Liver (tissue), 9 donors: ENCODE measurements around the gene CTNNA1. TPM values are rescaled to one million over a fixed set of nuclear protein-coding genes. Genes with fewer than 3 reads are reported as not detected.

Source experiments
- DNase-seq: peaks from one replicate; pipeline ENCODE4 v3.0.0-alpha.2; 2017; ENCODE audit warnings: low spot score
- H3K27ac ChIP-seq, 2 donors: one replicate each; pipeline ENCODE4 v1.7.0; 2013; ENCODE audit warnings: inconsistent platforms in 2 of 2, low read length in 2 of 2, control low read depth in 1 of 2, low read depth in 1 of 2, mild to moderate bottlenecking in 1 of 2
- H3K27me3 ChIP-seq, 4 donors: one replicate each; pipeline versions ENCODE4 v1.6.1 to v1.7.0; 2013; ENCODE audit warnings: low read length in 3 of 4, inconsistent platforms in 1 of 4, mild to moderate bottlenecking in 1 of 4, moderate library complexity in 1 of 4; ENCODE audit not compliant: control insufficient read depth in 4 of 4, insufficient read depth in 4 of 4
- H3K36me3 ChIP-seq, 4 donors: one replicate each; pipeline versions ENCODE4 v1.6.1 to v1.7.0; 2013; ENCODE audit warnings: low read length in 3 of 4, mild to moderate bottlenecking in 3 of 4, low read depth in 1 of 4, moderate library complexity in 1 of 4; ENCODE audit not compliant: control insufficient read depth in 4 of 4, insufficient read depth in 3 of 4
- H3K4me1 ChIP-seq, 4 donors: one replicate each; pipeline versions ENCODE4 v1.6.1 to v1.7.0; 2013; ENCODE audit warnings: low read length in 3 of 4, mild to moderate bottlenecking in 3 of 4, moderate library complexity in 1 of 4; ENCODE audit not compliant: control insufficient read depth in 4 of 4, insufficient read depth in 4 of 4
- H3K4me3 ChIP-seq, 3 donors: one replicate each; pipeline versions ENCODE4 v1.6.1 to v1.7.0; 2013; ENCODE audit warnings: low read length in 3 of 3, control low read depth in 1 of 3, low read depth in 1 of 3, mild to moderate bottlenecking in 1 of 3
- H3K9ac ChIP-seq, 2 donors: one replicate each; pipeline ENCODE4 v1.7.0; 2013; ENCODE audit warnings: low read length in 2 of 2, mild to moderate bottlenecking in 2 of 2, moderate library complexity in 2 of 2, control low read depth in 1 of 2, low read depth in 1 of 2
- H3K9me3 ChIP-seq, 4 donors: one replicate each; pipeline versions ENCODE4 v1.6.1 to v1.7.0; 2013; ENCODE audit warnings: low read length in 3 of 4; ENCODE audit not compliant: control insufficient read depth in 4 of 4
- EGR1 ChIP-seq, 2 donors: IDR thresholded peaks; 2 replicates each; pipeline ENCODE4 v1.6.1; 2016 to 2018; ENCODE audit warnings: antibody characterized with exemption in 2 of 2, low read depth in 2 of 2
- FOXA1 ChIP-seq: IDR thresholded peaks from 2 replicates; pipeline ENCODE4 v1.6.1; 2016; ENCODE audit warnings: antibody characterized with exemption
- GABPA ChIP-seq, 2 donors: IDR thresholded peaks in 1 of 2; conservative IDR thresholded peaks in 1 of 2; 2 replicates each; pipeline ENCODE4 v1.6.1; 2016; ENCODE audit warnings: antibody characterized with exemption in 2 of 2, mild to moderate bottlenecking in 1 of 2, moderate library complexity in 1 of 2
- HNF4A ChIP-seq, 2 donors: conservative IDR thresholded peaks; 2 replicates each; pipeline ENCODE4 v1.6.1; 2016; ENCODE audit warnings: antibody characterized with exemption in 2 of 2, mild to moderate bottlenecking in 2 of 2
- HNF4G ChIP-seq: IDR thresholded peaks from 2 replicates; pipeline ENCODE4 v1.6.1; 2016; ENCODE audit warnings: antibody characterized with exemption
- JUND ChIP-seq, 2 donors: IDR thresholded peaks; 2 replicates each; pipeline ENCODE4 v1.6.1; 2016; ENCODE audit warnings: antibody characterized with exemption in 2 of 2
- NR2F2 ChIP-seq: IDR thresholded peaks from 2 replicates; pipeline ENCODE4 v1.6.1; 2016; ENCODE audit warnings: antibody characterized with exemption
- RAD21 ChIP-seq, 2 donors: IDR thresholded peaks; 2 replicates each; pipeline ENCODE4 v1.6.1; 2016; ENCODE audit warnings: antibody characterized with exemption in 2 of 2, mild to moderate bottlenecking in 2 of 2
- REST ChIP-seq: IDR thresholded peaks from 2 replicates; pipeline ENCODE4 v1.6.1; 2016; ENCODE audit warnings: antibody characterized with exemption, mild to moderate bottlenecking
- RXRA ChIP-seq, 2 donors: IDR thresholded peaks; 2 replicates each; pipeline ENCODE4 v1.6.1; 2017 to 2018; ENCODE audit warnings: antibody characterized with exemption in 2 of 2, mild to moderate bottlenecking in 1 of 2
- SP1 ChIP-seq: IDR thresholded peaks from 2 replicates; pipeline ENCODE4 v1.6.1; 2018; ENCODE audit warnings: antibody characterized with exemption, mild to moderate bottlenecking
- TAF1 ChIP-seq: conservative IDR thresholded peaks from 2 replicates; pipeline ENCODE4 v1.6.1; 2016; ENCODE audit warnings: antibody characterized with exemption, mild to moderate bottlenecking
- WGBS: extraction: QIAGEN DNeasy Blood & Tissue Kit; methylation state at CpG from one replicate; pipeline ENCODE4 v1.1.7; 2013; 5-methylcytosine and 5-hydroxymethylcytosine counted together
- polyA plus RNA-seq, 2 donors: library from polyadenylated mRNA; stranded (reverse) in 1 of 2; unstranded in 1 of 2; fragments of 200-250 nt in 1 of 2; fragments of >200 nt in 1 of 2; fragmentation: Nextera tagmentation in 1 of 2; extraction: Ambion mirVana in 1 of 2; gene quantifications; one replicate each; pipeline versions ENCODE4 v1.2.1 to v1.2.3, GENCODE V29; 2013 to 2015
- total RNA-seq, 2 donors: library from RNA; depleted of rRNA; stranded (reverse); fragments of >200 nt; gene quantifications; one replicate each; pipeline ENCODE4 v1.2.3, GENCODE V29; 2014
- TF ChIP-seq, protein P1 (sequence below): IDR thresholded peaks from 2 replicates; pipeline ENCODE4 v1.6.1; 2016; ENCODE audit warnings: antibody characterized with exemption
- TF ChIP-seq, protein P2 (sequence below): fragments of 150-350 bp; IDR thresholded peaks from 2 replicates; pipeline ENCODE4 v1.5.1; 2017; ENCODE audit warnings: improper control_type of control experiment, low read depth, low read length; ENCODE audit not compliant: missing input control
- TF ChIP-seq, protein P3 (sequence below): IDR thresholded peaks from 2 replicates; pipeline ENCODE4 v1.6.1; 2016; ENCODE audit warnings: antibody characterized with exemption
- donor health status: healthy.
- donor health status: healthy.
- donor health status: healthy.
- donor health status: healthy.
- donor health status: healthy.

CTNNA1 gene
- total and polyA plus RNA-seq, 4 donors = 39.9 to 150 (median 103) TPM

DNA sequence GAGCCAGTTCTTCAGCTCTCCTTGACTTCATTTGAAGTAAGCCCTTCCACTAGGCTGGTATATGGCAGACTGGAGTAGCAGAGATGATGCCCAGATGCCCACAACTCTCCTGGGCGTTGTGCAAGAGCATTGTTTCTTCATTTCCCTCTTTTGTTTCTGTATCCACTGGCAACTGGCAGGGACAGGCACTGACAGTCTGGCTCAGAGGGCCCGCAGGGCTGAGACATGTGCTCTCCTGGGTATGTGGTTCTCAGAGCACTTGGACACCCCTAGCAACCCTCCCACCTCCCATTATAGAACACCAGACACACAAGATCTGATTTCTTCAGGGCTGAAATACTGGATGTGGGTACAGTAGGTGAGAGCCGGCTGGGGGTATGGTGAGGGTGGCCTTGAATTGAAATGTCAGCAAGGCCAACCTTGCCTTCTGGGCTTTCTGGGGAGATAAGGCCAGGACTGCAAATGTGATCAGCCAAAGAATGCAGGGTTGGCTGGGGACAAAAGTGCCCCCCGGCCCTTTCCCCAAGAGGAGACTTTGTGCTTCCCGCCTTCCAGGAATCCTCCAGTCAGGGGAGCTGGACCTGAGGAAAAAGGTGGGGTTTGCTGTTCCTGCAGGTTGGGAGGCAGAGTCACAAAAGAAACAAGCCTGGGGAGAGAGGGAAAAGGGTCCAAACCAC, 28.6 kb upstream of the CTNNA1 start:
- no peak for DNase-seq
- H3K4me1 ChIP-seq = peaks cover 0 to 7% (median 4%) of the 10 kb centered on the region in 4 donors
- 92% methylated on average over 5 of the region's 5 CpGs for WGBS

DNA sequence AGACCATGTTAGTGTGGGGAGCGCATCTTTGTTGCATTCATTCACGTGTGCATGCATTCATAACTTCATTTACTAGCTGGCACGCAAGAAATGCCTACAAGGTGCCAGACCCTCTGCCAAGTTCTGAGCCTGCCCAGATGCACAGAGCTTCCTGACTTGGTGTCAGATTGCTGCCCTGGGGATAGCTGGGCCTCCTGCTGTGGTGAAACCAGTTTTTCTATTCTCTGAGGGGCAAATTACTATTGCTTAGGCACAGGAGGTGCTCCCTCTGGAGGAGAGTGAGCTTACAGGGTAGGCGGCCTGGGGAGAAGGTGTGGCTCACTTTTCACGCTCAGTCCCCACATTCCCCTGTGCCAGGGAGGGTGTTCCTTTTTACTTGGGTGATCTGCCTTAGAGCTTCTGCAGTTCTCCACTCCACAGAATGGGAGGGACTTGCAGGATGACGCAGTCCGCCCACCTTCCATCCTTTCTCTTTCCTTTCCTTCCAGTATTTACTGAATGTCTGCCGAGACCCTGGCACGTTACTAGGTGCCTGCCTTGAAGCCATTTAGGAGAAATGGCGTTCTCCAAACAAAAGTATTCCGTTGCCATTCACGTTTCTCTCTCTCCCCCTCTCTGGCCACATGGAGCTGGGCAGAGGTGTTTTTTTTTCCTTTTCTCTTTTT, 27.9 kb upstream of the CTNNA1 start:
- no peak overlapping the region for H3K9ac ChIP-seq
- whole genome bisulfite sequencing = 93% methylated on average over 12 of the region's 12 CpGs
- DNase-seq = no peak
- no peaks in the 10 kb centered on the region for H3K27me3 ChIP-seq
- H3K4me3 ChIP-seq = no peak overlapping the region
- H3K27ac ChIP-seq = no peak overlapping the region
- H3K4me1 ChIP-seq = peaks cover 0 to 7% (median 4%) of the 10 kb centered on the region in 4 donors
- no peaks in the 10 kb centered on the region for H3K9me3 ChIP-seq
- H3K36me3 ChIP-seq = no peaks in the 10 kb centered on the region
- TF ChIP-seq, protein P1, sequence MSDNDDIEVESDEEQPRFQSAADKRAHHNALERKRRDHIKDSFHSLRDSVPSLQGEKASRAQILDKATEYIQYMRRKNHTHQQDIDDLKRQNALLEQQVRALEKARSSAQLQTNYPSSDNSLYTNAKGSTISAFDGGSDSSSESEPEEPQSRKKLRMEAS = no peak
- TF ChIP-seq RAD21 (IDR thresholded peaks at IDR 0.05) = no peak
- TF ChIP-seq EGR1 (IDR thresholded peaks at IDR 0.05; ENCODE audit: low read depth in 2 of 2) = no peak
- TF ChIP-seq, protein P2, sequence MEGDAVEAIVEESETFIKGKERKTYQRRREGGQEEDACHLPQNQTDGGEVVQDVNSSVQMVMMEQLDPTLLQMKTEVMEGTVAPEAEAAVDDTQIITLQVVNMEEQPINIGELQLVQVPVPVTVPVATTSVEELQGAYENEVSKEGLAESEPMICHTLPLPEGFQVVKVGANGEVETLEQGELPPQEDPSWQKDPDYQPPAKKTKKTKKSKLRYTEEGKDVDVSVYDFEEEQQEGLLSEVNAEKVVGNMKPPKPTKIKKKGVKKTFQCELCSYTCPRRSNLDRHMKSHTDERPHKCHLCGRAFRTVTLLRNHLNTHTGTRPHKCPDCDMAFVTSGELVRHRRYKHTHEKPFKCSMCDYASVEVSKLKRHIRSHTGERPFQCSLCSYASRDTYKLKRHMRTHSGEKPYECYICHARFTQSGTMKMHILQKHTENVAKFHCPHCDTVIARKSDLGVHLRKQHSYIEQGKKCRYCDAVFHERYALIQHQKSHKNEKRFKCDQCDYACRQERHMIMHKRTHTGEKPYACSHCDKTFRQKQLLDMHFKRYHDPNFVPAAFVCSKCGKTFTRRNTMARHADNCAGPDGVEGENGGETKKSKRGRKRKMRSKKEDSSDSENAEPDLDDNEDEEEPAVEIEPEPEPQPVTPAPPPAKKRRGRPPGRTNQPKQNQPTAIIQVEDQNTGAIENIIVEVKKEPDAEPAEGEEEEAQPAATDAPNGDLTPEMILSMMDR = no peak
- TF ChIP-seq GABPA (IDR thresholded peaks at IDR 0.05 in 1 of 2, conservative IDR thresholded peaks at IDR 0.05 in 1 of 2) = no peak

More for the DNA sequence above, 28.6 kb upstream of the CTNNA1 start:
- Histone ChIP-seq H3K9me3 (no peaks in the 10 kb centered on the region), H3K27ac (no peak overlapping the region), H3K9ac (no peak overlapping the region), H3K36me3 (no peaks in the 10 kb centered on the region), H3K27me3 (no peaks in the 10 kb centered on the region), H3K4me3 (no peak overlapping the region)
- TF ChIP-seq, protein P3, sequence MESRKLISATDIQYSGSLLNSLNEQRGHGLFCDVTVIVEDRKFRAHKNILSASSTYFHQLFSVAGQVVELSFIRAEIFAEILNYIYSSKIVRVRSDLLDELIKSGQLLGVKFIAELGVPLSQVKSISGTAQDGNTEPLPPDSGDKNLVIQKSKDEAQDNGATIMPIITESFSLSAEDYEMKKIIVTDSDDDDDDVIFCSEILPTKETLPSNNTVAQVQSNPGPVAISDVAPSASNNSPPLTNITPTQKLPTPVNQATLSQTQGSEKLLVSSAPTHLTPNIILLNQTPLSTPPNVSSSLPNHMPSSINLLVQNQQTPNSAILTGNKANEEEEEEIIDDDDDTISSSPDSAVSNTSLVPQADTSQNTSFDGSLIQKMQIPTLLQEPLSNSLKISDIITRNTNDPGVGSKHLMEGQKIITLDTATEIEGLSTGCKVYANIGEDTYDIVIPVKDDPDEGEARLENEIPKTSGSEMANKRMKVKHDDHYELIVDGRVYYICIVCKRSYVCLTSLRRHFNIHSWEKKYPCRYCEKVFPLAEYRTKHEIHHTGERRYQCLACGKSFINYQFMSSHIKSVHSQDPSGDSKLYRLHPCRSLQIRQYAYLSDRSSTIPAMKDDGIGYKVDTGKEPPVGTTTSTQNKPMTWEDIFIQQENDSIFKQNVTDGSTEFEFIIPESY = no peak
- TF ChIP-seq REST (no peak), NR2F2 (no peak), FOXA1 (no peak), HNF4A (conservative IDR thresholded peaks at IDR 0.05) (no peak), RAD21 (IDR thresholded peaks at IDR 0.05) (no peak), JUND (IDR thresholded peaks at IDR 0.05) (no peak), TAF1 (no peak), RXRA (IDR thresholded peaks at IDR 0.05) (no peak), SP1 (no peak), HNF4G (no peak), GABPA (IDR thresholded peaks at IDR 0.05 in 1 of 2, conservative IDR thresholded peaks at IDR 0.05 in 1 of 2) (no peak)
- TF ChIP-seq, protein P1 = no peak
